Loucy (cell line): ENCODE data around the gene CLIP3.

Experiments used
- H2AFZ ChIP-seq: fragments of 200-600 bp; sonication (generic); 2 replicates; pipeline ENCODE4 v1.6.0; 2016; ENCODE audit warnings: antibody characterized with exemption, mild to moderate bottlenecking, low read length, moderate library complexity
- H3F3A ChIP-seq: fragments of 200-600 bp; 2 replicates; pipeline ENCODE4 v1.6.0; 2016; ENCODE audit warnings: antibody characterized with exemption, low read depth, mild to moderate bottlenecking
- H3K27me3 ChIP-seq: fragments of 200-600 bp; sonication (generic); 2 replicates; pipeline ENCODE4 v1.6.1; 2014; ENCODE audit warnings: low read length, mild to moderate bottlenecking; ENCODE audit not compliant: insufficient read depth, poor library complexity, severe bottlenecking
- H3K36me3 ChIP-seq: fragments of 200-600 bp; sonication (generic); 2 replicates; pipeline ENCODE4 v1.6.1; 2016; ENCODE audit warnings: low read length; ENCODE audit not compliant: insufficient read depth
- H3K4me1 ChIP-seq: fragments of 200-600 bp; sonication (generic); 2 replicates; pipeline ENCODE4 v1.5.1; 2014; ENCODE audit warnings: low read length, mild to moderate bottlenecking; ENCODE audit not compliant: insufficient read depth, poor library complexity, severe bottlenecking
- H3K4me2 ChIP-seq: fragments of 200-600 bp; sonication (generic); 2 replicates; pipeline ENCODE4 v1.6.0; 2014; ENCODE audit warnings: antibody characterized with exemption, low read length, low read depth, mild to moderate bottlenecking; ENCODE audit not compliant: poor library complexity, severe bottlenecking
- H3K4me3 ChIP-seq: fragments of 200-600 bp; sonication (generic); 2 replicates; pipeline ENCODE4 v1.5.1; 2014; ENCODE audit warnings: low read length, mild to moderate bottlenecking, mixed read lengths; ENCODE audit not compliant: poor library complexity, severe bottlenecking
- H3K79me2 ChIP-seq: fragments of 200-600 bp; sonication (generic); 2 replicates; pipeline ENCODE4 v1.6.1; 2014; ENCODE audit warnings: low read length; ENCODE audit not compliant: insufficient read depth
- H3K9ac ChIP-seq: fragments of 200-600 bp; sonication (generic); 2 replicates; pipeline ENCODE4 v1.6.0; 2014; ENCODE audit warnings: mild to moderate bottlenecking, low read depth, low read length, moderate library complexity; ENCODE audit not compliant: poor library complexity, severe bottlenecking
- H3K9me2 ChIP-seq: fragments of 200-600 bp; sonication (generic); replicated peaks from 2 replicates; pipeline ENCODE4 v1.6.1; 2016; ENCODE audit warnings: low read depth, low read length, mixed read lengths
- H3K9me3 ChIP-seq: fragments of 200-600 bp; sonication (generic); 2 replicates; pipeline ENCODE4 v1.6.1; 2014; ENCODE audit warnings: mild to moderate bottlenecking, antibody characterized with exemption, low read length, low read depth; ENCODE audit not compliant: insufficient read depth
- H4K20me1 ChIP-seq: fragments of 200-600 bp; sonication (generic); 2 replicates; pipeline ENCODE4 v1.6.0; 2014; ENCODE audit warnings: antibody characterized with exemption, low read length, mild to moderate bottlenecking; ENCODE audit not compliant: insufficient read depth, poor library complexity, severe bottlenecking
- EZH2phosphoT487 ChIP-seq: fragments of 200-600 bp; IDR thresholded peaks from 2 replicates; pipeline ENCODE4 v1.6.1; 2018; ENCODE audit warnings: antibody characterized with exemption, mild to moderate bottlenecking, moderate library complexity, borderline replicate concordance
- TF ChIP-seq, protein P1 (sequence below): fragments of 200-600 bp; sonication (generic); conservative IDR thresholded peaks from 2 replicates; pipeline ENCODE4 v1.5.1; 2014; ENCODE audit warnings: mild to moderate bottlenecking, antibody characterized with exemption, low read length

The CLIP3 gene

DNA sequence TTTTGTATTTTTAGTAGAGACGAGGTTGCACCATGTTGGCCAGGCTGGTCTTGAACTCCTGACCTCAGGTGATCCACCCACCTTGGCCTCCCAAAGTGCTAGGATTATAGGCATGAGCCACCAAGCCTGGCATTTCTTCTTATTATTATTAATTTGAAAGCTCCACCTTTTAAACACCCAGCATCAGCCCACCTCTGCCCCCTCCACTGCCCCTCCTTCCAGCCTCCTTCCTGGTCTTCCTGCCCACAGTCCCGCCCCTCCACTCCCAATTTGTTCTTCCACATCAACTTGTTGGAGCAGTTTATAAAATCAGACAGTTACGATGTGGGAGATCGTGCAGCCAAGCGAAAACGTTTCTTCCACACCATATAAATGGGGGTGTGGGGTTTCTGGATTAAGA lies 7.8 kb upstream of the CLIP3 start:
- Histone ChIP-seq H3K79me2 (no peaks in the 10 kb centered on the region), H3K4me1 (peaks cover 9% of the 10 kb centered on the region), H3K9me3 (no peaks in the 10 kb centered on the region), H3K27me3 (no peaks in the 10 kb centered on the region), H3K9ac (no peak overlapping the region), H3K4me3 (no peak overlapping the region), H2AFZ (no peak overlapping the region), H4K20me1 (no peaks in the 10 kb centered on the region), H3K36me3 (no peaks in the 10 kb centered on the region), H3K4me2 (no peak overlapping the region), H3K9me2 (no peaks in the 10 kb centered on the region), H3F3A (no peaks in the 10 kb centered on the region)
- no peak for TF ChIP-seq EZH2phosphoT487
- TF ChIP-seq, protein P1, sequence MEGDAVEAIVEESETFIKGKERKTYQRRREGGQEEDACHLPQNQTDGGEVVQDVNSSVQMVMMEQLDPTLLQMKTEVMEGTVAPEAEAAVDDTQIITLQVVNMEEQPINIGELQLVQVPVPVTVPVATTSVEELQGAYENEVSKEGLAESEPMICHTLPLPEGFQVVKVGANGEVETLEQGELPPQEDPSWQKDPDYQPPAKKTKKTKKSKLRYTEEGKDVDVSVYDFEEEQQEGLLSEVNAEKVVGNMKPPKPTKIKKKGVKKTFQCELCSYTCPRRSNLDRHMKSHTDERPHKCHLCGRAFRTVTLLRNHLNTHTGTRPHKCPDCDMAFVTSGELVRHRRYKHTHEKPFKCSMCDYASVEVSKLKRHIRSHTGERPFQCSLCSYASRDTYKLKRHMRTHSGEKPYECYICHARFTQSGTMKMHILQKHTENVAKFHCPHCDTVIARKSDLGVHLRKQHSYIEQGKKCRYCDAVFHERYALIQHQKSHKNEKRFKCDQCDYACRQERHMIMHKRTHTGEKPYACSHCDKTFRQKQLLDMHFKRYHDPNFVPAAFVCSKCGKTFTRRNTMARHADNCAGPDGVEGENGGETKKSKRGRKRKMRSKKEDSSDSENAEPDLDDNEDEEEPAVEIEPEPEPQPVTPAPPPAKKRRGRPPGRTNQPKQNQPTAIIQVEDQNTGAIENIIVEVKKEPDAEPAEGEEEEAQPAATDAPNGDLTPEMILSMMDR, result no peak

DNA sequence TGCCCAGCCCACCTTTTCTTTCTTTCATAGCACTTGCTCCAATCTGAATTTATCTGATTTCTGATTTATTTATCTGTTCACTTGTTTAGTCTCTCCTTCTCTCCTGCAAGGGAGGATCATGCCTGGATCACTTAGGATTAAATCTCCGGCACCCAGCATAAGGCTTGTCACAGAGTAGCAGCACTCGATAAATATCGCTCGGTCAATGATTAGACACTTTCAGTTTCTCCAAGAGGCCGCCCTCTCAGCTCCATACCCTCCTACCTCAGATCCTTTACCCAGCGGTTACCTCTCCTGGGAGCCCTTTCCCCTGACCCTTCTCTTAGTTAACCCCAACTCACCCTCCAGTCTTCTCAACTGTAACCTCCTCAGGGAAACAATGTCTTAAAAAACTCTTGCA lies 1.4 kb downstream of the CLIP3 start:
- Histone ChIP-seq H3K9me3 (no peaks in the 10 kb centered on the region), H3F3A (no peaks in the 10 kb centered on the region), H2AFZ (no peak overlapping the region), H3K79me2 (no peaks in the 10 kb centered on the region), H3K4me3 (no peak overlapping the region), H3K4me1 (peaks cover 8% of the 10 kb centered on the region), H3K9ac (no peak overlapping the region), H3K4me2 (no peak overlapping the region), H3K27me3 (no peaks in the 10 kb centered on the region), H4K20me1 (no peaks in the 10 kb centered on the region), H3K36me3 (no peaks in the 10 kb centered on the region), H3K9me2 (no peaks in the 10 kb centered on the region)
- TF ChIP-seq, protein P1, result no peak
- TF ChIP-seq EZH2phosphoT487, result no peak

DNA sequence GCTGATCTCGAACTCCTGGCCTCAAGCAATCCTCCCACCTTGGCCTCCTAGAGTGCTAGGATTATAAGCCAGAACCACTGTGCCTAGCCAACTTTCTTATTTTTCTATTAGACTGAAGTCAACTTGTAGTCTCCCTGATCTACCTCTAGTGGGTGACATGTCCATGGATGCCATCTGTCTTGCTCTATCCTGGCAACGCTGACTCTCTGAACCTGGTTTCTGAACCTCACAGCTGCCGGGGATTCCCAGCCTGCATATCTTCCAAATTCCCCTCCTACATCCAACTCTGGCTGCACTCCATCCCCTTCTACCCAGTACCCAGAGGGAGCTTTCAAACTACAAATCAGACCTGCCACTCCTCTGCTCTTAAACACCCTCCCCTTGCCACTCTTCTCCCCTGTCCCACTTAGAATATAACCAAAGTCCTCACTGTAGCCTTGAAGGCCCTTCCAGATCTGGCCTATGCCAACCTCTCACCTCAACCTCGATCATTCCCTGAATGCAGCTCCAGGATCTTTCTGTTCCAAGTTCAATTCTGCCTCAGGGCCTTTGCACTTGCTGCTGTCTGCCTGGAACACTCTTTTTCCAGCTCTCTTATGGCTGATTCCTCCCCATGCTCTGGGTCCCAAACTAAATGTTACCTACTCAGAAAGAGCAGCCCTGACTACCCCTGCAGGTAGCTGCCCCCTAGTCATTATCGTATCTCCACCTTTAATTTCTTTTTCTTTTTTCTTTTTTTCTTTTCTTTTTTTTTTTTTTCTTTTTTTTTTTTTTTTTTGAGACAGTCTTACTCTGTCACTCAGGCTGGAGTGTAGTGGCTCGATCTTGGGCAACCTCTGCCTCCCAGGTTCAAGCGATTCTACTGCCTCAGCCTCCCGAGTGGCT lies 2.2 kb downstream of the CLIP3 start:
- Histone ChIP-seq H3K9me2 (no peaks in the 10 kb centered on the region), H3K36me3 (no peaks in the 10 kb centered on the region)

More for the DNA sequence above, 2.2 kb downstream of the CLIP3 start:
- no peaks in the 10 kb centered on the region for H3K9me3 ChIP-seq
- no peak overlapping the region for H3K9ac ChIP-seq
- TF ChIP-seq, protein P1, result no peak
- peaks cover 5% of the 10 kb centered on the region for H3K4me1 ChIP-seq
- no peaks in the 10 kb centered on the region for H4K20me1 ChIP-seq
- H3K4me2 ChIP-seq, result no peak overlapping the region
- no peak overlapping the region for H3K4me3 ChIP-seq
- no peaks in the 10 kb centered on the region for H3F3A ChIP-seq
- no peaks in the 10 kb centered on the region for H3K27me3 ChIP-seq
- H2AFZ ChIP-seq, result no peak overlapping the region
- H3K79me2 ChIP-seq, result no peaks in the 10 kb centered on the region
